ENCODE measurements around the gene ARID1B.

DNA sequence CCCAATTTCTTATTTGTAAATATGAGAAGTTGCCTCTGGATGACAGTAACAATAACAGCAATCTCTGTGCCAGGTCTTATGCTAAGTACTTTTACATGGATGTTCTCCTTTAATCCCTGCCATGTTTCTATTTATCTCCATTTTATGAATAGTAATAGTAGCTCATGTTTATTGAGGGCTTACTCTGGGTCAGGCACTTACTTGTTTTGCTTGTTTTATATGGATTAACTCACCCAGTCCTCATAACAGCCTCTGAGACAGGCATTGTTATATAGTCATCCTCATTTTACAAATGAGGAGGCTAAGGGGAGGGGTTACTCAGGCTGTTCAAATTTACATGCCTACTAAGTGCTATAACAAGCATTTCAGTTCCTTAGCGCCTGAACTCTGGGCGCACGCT, 64.3 kb downstream of the ARID1B start:
- TF ChIP-seq, protein P1, sequence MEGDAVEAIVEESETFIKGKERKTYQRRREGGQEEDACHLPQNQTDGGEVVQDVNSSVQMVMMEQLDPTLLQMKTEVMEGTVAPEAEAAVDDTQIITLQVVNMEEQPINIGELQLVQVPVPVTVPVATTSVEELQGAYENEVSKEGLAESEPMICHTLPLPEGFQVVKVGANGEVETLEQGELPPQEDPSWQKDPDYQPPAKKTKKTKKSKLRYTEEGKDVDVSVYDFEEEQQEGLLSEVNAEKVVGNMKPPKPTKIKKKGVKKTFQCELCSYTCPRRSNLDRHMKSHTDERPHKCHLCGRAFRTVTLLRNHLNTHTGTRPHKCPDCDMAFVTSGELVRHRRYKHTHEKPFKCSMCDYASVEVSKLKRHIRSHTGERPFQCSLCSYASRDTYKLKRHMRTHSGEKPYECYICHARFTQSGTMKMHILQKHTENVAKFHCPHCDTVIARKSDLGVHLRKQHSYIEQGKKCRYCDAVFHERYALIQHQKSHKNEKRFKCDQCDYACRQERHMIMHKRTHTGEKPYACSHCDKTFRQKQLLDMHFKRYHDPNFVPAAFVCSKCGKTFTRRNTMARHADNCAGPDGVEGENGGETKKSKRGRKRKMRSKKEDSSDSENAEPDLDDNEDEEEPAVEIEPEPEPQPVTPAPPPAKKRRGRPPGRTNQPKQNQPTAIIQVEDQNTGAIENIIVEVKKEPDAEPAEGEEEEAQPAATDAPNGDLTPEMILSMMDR (IDR thresholded peaks at IDR 0.05 in 8 of 11, conservative IDR thresholded peaks at IDR 0.05 in 3 of 11) = no peak
- TF ChIP-seq POLR2A (IDR thresholded peaks at IDR 0.05) (no peak), POLR2AphosphoS5 (IDR thresholded peaks at IDR 0.05) (no peak)
